ENCODE measurements around the gene FKBP1C. TPM values are rescaled to one million over a fixed set of nuclear protein-coding genes. Genes with fewer than 3 reads are reported as not detected.
"Not testable (repeated sequence)": the region's sequence is repeated elsewhere in the genome, so short reads cannot be mapped to it uniquely, and the experiment has no call there.

Gene FKBP1C
- total RNA-seq (2021; fragmentation: NEBNext Ultra II Directional; extraction: Animal tissue kit (Norgen Biotek cat#: 25700)) = 1 to 10 TPM in 1 of 6 experiments, under 1 TPM in 5; 0.38 to 1.1 (median 0.47) TPM
- long read RNA-seq = 0 reads

- DNase-seq; H3K4me1 Mint-ChIP-seq (ENCODE audit: low read depth); H3K4me3 Mint-ChIP-seq; H3K36me3 Mint-ChIP-seq (ENCODE audit: low read depth); H3K27ac Mint-ChIP-seq; H3K27me3 Mint-ChIP-seq (ENCODE audit: insufficient read depth): not testable (repeated sequence)
- H3K9me3 Mint-ChIP-seq = peaks cover 22% of the 10 kb centered on the region
These were observed at the start of gene FKBP1C for GRCh38 chr6:63211343-63211742. TSS of gene FKBP1C (plus strand) at chr6:63211469.

GRCh38 chr6:63164047-63164803 is 47.0 kb upstream of the FKBP1C start:
- H3K27ac Mint-ChIP-seq; H3K4me3 Mint-ChIP-seq; H3K27me3 Mint-ChIP-seq (ENCODE audit: insufficient read depth); DNase-seq; H3K36me3 Mint-ChIP-seq (ENCODE audit: low read depth); H3K4me1 Mint-ChIP-seq (ENCODE audit: low read depth): not testable (repeated sequence)
- peaks cover 38% of the 10 kb centered on the region for H3K9me3 Mint-ChIP-seq

DNA sequence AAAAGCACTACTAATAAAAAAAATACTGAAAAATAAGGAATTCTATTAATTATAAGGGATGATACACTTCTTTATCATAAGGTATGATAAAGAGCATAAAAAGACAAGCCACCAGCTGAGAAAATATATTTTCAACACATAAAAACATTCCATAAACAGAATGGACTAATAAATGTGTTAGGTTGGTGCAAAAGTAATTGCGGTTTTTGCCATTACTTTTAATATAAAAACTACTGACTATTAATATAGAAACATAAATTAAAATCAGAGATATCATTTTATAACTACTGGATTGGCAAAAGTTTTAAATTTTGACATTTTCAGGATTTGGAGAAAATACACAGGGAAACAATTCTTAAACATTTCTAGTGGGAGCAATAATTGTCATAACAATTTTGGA is 37.1 kb upstream of the FKBP1C start:
- no peaks in the 10 kb centered on the region for H3K27me3 Mint-ChIP-seq (ENCODE audit: insufficient read depth)
- no peak for TF ChIP-seq CTCF (IDR thresholded peaks at IDR 0.05)
- no peak overlapping the region for H3K27ac Mint-ChIP-seq
- H3K9me3 Mint-ChIP-seq = peaks cover 17% of the 10 kb centered on the region
- H3K4me1 Mint-ChIP-seq (ENCODE audit: low read depth) = no peaks in the 10 kb centered on the region
- no peak overlapping the region for H3K4me3 Mint-ChIP-seq
- DNase-seq = no peak
- H3K36me3 Mint-ChIP-seq (ENCODE audit: low read depth) = no peaks in the 10 kb centered on the region

DNA sequence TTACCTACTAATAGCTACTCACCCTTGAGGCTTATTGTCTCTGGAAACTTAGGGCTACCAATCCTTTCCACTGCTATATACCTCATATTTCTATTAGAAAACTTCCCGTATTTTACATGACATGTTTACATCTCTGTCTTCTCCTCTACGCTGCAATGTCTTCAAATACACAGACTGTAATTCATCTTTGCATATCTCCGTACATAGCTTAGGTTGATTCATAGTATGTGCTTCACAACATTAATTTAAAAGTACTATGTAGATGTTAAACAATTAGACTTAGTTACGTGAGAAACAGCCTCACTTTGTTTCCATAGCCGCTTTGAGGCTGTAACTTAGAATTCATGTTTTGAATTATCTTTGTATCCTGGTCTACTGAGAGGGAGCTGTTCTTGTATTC is 35.1 kb upstream of the FKBP1C start:
- TF ChIP-seq CTCF (IDR thresholded peaks at IDR 0.05) = no peak
- no peak overlapping the region for H3K27ac Mint-ChIP-seq
- H3K36me3 Mint-ChIP-seq (ENCODE audit: low read depth) = no peaks in the 10 kb centered on the region
- H3K27me3 Mint-ChIP-seq (ENCODE audit: insufficient read depth) = no peaks in the 10 kb centered on the region
- no peaks in the 10 kb centered on the region for H3K4me1 Mint-ChIP-seq (ENCODE audit: low read depth)
- no peak for DNase-seq
- H3K4me3 Mint-ChIP-seq = no peak overlapping the region
- peaks cover 6% of the 10 kb centered on the region for H3K9me3 Mint-ChIP-seq

GRCh38 chr6:63180367-63180766 is 30.9 kb upstream of the FKBP1C start:
- no peak for TF ChIP-seq CTCF (IDR thresholded peaks at IDR 0.05)
- no peak for DNase-seq
- Mint-ChIP-seq H3K27ac (no peak overlapping the region), H3K27me3 (ENCODE audit: insufficient read depth) (no peaks in the 10 kb centered on the region), H3K9me3 (no peaks in the 10 kb centered on the region; the same call in none of the 2 replicates), H3K4me1 (ENCODE audit: low read depth) (no peaks in the 10 kb centered on the region), H3K36me3 (ENCODE audit: low read depth) (no peaks in the 10 kb centered on the region), H3K4me3 (no peak overlapping the region)

GRCh38 chr6:63186970-63187369 is 24.3 kb upstream of the FKBP1C start:
- no peaks in the 10 kb centered on the region for H3K27me3 Mint-ChIP-seq (ENCODE audit: insufficient read depth)
- no peak overlapping the region for H3K4me3 Mint-ChIP-seq
- H3K27ac Mint-ChIP-seq = no peak overlapping the region
- peaks cover 11% of the 10 kb centered on the region for H3K9me3 Mint-ChIP-seq
- no peak for DNase-seq
- no peaks in the 10 kb centered on the region for H3K4me1 Mint-ChIP-seq (ENCODE audit: low read depth)
- TF ChIP-seq CTCF (IDR thresholded peaks at IDR 0.05) = no peak
- no peaks in the 10 kb centered on the region for H3K36me3 Mint-ChIP-seq (ENCODE audit: low read depth)
